Hepatocyte (in vitro differentiated cells): Measurements from ENCODE around the gene CLEC11A.

Source experiments
- CTCF ChIP-seq: fragments of 200-600 bp; sonication (generic); IDR thresholded peaks from 2 replicates; pipeline ENCODE4 v1.5.1; 2016; ENCODE audit warnings: antibody characterized with exemption, mild to moderate bottlenecking; ENCODE audit not compliant: poor library complexity
- EZH2 ChIP-seq: fragments of 200-600 bp; sonication (generic); IDR thresholded peaks from 2 replicates; pipeline ENCODE4 v1.6.1; 2016; ENCODE audit warnings: antibody characterized with exemption, mild to moderate bottlenecking, borderline replicate concordance
- EZH2phosphoT487 ChIP-seq: fragments of 200-600 bp; sonication (generic); IDR thresholded peaks from one replicate; pipeline ENCODE4 v1.6.1; 2018; ENCODE audit warnings: antibody characterized with exemption, mild to moderate bottlenecking, low read depth, moderate library complexity; ENCODE audit not compliant: unreplicated experiment, severe bottlenecking

GRCh38 chr19:50688766-50689165, 34.4 kb upstream of the CLEC11A start:
- TF ChIP-seq CTCF (no peak), EZH2 (no peak), EZH2phosphoT487 (no peak)
